ENCODE measurements around the gene GATAD2B.
"Not testable (repeated sequence)": the region's sequence is repeated elsewhere in the genome, so short reads cannot be mapped to it uniquely, and the experiment has no call there.

GATAD2B gene

DNA sequence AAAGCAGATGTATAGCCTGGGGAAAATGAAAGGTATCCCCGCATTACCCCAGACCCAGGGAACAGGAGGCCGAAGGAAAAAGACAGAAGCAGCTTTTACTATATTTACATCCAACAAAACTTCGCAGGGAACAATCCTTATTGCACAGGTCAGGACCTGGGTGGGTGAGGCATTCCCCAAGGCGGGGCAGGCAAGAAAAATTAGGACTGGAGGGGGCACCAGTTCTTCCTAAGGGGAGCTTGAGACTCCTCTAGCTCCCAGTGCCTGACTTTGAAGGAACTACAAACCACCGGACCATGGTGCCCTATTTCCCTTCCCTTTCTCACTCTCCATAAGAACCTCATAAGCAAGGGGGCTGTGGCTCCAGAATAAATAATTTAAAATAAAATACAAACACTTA, 6.7 kb upstream of the GATAD2B start:
- DNase-seq = no peak

DNA sequence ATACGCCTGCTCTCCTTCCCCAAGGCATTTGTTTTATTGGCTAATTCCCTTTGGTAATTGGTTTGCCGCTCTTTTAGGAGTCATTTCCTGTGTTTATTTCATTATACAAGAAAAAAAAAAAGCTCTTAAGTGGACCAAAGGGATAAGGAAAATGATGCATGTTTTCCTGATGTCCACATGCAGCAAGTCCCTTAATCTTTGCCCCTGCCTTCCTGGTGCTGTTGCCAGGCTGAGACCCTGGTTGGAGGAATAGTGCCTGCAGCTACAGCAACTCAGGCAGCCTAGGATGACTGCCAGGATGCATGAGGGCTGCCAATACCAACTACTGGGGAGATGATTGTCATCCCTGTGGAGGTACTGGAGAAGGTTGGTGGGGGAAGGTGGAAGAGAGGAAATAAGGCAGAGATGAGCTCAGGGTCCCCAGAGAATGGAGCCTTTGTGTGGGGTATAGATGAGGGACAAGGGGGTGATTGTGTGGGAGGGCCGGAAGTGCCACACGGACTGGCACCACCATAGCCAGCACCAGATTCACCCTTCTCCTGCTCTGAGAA, 6.1 kb upstream of the GATAD2B start:
- no peak for DNase-seq

DNA sequence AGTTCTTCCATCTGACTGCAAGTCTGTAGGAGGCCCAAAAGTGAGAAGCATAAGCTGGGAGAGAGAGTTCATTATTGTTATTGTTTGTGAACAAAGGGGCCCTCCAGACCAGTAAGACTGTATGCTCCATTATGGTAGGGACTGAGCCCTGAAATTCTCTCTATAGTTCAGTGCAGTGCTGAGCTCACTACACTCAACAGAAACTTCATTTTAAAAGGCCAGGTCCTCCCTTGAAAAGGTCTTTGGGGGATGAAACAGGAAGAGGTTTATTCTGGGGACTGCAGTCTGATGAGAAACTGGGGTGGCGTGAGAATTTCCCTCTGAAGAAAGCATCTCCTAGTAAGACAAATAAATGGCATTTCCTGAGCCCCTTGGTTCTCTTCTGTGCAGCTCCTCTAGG, 5.5 kb upstream of the GATAD2B start:
- DNase-seq = no peak

DNA sequence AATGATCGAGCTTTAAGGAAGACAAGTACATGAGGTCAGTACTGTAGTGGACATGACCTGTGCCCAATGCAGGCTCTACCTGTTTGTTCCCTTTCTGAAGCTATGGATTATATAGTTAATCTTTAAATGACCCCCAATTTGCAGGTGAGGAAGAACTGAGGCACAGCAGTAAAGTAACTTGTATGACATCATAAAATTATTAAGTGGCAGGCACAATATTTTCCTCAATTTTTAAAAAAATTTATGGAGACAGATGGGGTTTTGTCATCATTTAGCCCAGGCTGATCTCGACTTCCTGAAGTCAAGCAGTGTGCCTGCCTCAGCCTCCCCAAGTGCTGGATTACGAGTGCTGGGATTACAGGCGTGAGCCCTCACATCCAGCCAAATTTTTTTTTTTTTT, 3.6 kb upstream of the GATAD2B start:
- DNase-seq = no peak

- DNase-seq = peak; percentile 45
Measured at GRCh38 chr1:153922076-153922971, 448 bp downstream of the GATAD2B start.

- no peak for DNase-seq
Measured at GRCh38 chr1:153921803-153922075, 1.0 kb downstream of the GATAD2B start.

- no peak for DNase-seq
Measured at GRCh38 chr1:153921080-153921802, 1.5 kb downstream of the GATAD2B start.

DNA sequence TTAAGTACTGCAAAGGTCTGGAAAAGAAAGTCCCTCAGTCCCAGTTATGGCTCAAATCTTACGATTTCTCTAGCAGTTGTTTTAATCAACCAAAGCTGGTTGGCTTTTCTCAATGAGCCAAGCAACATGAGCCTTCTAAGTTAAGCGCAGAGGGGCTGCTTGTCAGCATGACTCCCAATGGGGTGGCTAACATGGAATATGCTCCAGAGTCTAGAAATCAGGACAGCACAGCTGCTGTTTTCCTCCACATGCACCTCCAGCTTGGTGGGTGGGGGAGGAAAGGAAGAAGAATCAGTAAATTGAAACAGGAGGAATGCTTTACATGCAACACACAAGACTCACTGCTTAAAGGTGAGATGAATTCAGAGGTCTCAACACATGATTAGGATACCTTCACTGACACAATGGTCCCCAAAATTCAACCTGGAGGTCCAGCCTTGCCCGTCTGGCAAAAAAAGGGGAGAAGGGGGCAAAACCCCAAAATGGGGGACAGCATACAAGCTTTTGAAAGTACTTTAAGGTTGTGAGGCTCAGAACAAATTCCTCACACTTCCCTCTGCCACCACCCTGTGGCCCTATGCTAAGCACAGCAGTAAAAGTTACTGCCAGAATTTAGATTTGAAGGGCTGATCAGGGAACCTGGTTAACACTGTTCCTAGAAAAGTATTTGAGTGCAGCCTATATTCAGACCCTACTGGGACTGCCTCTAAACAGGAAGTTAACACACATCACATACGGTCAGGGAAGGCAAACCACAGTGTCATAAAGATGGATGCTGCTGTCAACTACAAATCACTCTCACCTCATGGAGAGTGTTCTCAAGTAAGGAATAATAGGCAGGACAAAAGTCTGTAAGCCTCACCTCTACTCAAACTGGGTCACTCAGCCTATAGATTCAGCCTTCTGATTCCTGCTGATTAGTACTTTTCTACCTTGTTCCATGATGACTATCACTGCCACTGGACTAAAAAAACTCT, 2.6 kb downstream of the GATAD2B start:
- DNase-seq = no peak

- DNase-seq = no peak
Measured at GRCh38 chr1:153916297-153916696, 6.5 kb downstream of the GATAD2B start.

GRCh38 chr1:153912349-153912748, 10.4 kb downstream of the GATAD2B start:
- DNase-seq = no peak

GRCh38 chr1:153910560-153910959, 12.2 kb downstream of the GATAD2B start:
- DNase-seq = not testable (repeated sequence)

DNA sequence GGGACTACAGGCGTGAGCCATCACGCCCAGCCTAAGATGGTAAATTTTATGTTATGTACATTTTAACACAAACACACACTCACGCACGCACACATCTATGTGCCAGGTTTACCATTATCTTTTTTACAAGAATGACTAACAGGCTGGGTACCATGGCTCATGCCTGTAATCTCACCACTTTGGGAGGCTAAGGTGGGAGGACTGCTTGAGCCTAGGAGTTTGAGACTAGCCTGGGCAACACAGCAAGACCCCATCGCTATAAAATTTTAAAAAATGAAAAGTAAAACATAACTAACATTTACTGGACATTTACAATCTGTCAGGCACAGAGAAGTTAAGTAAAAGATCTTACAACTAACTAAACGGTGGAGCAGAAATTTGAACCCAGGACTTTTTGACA, 14.7 kb downstream of the GATAD2B start:
- DNase-seq = no peak

DNA sequence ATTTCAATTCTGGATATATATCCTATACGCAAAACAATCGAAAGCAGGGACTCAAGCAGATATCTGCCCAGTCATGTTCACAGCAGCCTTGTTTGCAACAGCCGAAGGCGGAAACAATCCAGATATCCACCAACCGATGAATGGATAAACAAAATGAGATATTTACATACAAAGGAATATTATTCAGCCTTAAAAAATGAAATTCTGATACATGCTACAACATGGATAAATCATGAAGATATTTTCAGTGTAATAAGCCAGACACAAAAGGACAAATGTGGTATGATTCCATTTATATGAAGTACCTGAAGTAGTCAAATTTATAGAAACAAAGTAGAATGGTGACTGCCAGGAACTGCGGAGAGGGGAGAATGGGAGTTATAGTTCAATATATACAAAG, 15.6 kb downstream of the GATAD2B start:
- no peak for DNase-seq

DNA sequence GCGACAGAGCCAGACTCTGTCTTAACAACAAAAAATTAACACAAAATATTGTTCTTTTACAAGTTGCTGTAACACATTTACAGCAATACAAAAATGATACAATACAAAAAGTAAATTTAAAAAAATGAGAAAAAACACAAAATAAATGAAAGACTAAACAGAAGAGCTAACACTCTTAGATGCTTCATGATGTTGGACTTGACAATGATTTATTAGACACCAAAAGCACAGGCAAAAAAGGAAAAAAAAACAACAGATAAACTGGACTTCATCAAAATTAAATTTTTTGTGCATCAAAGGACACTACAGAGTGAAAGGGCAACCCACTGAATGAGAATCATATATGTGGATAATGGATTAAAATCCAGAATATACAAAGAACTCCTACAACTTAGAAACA, 16.4 kb downstream of the GATAD2B start:
- no peak for DNase-seq

DNA sequence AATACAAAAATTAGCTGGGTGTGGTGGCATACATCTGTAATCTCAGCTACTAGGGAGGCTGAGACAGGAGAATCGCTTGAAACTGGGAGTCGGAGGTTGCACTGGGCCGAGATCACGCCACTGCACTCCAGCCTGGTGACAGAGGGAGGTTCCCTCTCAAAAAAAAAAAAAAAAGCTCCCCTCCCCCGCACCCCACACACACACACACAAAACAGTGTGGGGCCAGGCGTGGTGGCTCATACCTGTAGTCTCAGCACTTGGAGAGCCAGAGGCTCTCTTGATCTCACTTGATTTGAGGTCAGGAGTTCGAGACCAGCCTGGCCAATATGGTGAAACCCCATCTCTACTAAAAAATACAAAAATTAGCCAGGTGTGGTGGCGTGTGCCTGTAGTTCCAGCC, 16.9 kb downstream of the GATAD2B start:
- not testable (repeated sequence) for DNase-seq

GRCh38 chr1:153903841-153904455, 18.8 kb downstream of the GATAD2B start:
- no peak for DNase-seq

DNA sequence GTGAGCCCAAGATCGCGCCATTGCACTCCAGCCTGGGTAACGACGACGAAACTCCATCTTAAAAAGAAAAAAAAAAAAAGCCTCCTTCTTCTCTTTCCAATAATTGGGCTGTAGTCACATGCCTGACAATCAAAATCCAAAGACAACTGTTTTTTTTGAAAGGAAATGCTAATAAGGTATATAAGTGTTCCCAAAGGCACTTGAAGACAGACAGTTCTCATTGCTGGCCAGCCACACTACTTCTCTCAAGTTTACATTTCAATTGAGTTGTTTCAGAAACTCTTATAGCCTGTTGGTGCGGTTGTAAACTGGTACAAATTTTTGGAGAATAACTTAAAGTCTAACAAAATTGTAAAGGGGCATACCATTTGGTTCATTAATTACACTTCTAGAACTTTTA, 23.3 kb downstream of the GATAD2B start:
- DNase-seq = no peak

DNA sequence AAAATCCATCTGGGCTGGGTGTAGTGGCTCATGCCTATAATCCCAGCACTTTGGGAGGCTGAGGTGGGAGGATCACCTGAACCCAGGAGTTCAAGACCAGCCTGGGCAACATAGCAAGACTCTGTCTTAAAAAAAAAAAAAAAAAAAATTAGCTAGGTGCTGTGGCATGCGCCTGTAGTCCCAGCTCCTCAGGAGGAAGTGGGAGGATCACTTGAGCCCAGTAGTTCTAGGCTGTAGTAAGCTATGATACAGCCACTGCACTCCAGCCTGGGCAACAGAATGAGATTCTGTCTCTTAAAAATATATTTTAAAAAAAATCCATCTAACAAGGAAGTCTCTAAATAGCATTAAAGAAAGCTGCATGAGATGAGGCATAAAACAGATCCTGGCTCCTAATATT, 26.9 kb downstream of the GATAD2B start:
- not testable (repeated sequence) for DNase-seq

DNA sequence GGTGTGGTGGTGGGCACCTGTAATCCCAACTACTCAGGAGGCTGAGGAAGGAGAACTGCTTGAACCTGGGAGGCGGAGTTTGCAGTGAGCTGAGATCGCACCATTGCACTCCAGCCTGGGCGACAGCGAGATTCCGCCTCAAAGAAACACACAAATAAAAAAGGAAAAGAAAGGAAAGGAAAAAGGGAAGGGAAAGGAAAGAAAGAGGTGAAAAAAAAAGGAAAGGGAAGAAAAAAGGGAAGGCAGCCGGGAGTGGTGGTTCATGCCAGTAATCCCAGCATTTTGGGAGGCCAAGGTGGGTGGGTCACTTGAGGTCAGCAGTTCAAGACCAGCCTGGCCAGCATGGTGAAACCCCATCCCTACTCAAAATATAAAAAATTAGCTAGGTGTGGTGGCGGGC, 31.7 kb downstream of the GATAD2B start:
- DNase-seq = not testable (repeated sequence)

GRCh38 chr1:153888533-153888932, 34.2 kb downstream of the GATAD2B start:
- no peak for DNase-seq

- no peak for DNase-seq
Measured at GRCh38 chr1:153886127-153886526, 36.6 kb downstream of the GATAD2B start.

DNA sequence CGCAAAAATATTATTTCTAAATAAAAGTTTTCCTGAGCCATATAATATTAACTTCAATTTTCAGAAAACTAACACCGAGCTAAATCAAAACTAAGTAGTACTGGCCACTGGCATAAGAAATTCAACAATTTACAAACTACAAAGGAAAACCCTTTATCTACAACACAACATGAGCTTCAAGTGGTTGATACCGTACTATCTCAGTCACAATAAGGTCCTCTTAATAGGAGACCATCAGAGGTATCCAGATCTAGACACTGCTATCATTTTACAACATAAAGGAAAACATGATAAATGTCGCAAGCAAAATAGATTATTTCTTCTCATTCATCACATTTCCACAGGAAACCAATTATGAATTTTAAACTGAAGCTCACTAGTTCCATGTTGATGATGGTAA, 39.5 kb downstream of the GATAD2B start:
- DNase-seq = no peak

Data from retina (tissue), 1 donor.